GM23248 (cell line): ENCODE measurements around the gene F2RL3.

Experiments
- EZH2 ChIP-seq: fragments of 200-600 bp; sonication (generic); IDR thresholded peaks from 2 replicates; pipeline ENCODE4 v1.6.1; 2018; ENCODE audit warnings: antibody characterized with exemption, mild to moderate bottlenecking; ENCODE audit not compliant: insufficient read depth, poor library complexity, severe bottlenecking
- EZH2phosphoT487 ChIP-seq: fragments of 200-600 bp; sonication (generic); IDR thresholded peaks from 2 replicates; pipeline ENCODE4 v1.6.1; 2018; ENCODE audit warnings: antibody characterized with exemption, moderate library complexity, mild to moderate bottlenecking, low read depth; ENCODE audit not compliant: insufficient read depth

DNA sequence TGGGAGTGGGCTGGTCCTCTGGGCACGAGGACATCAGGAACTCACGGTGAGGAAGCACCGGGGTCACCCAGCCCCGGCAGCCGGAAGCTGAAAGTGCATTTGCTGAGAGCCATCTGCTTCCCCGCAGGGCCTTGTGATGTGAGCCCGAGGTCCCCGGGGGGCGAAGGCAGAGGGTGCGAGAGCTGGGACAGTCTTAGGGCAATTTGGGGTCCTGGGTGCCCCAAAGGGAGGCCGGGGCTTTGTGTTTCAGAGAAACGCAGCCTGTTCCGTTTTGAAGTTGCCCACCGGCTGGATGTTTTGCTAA, 4.8 kb downstream of the F2RL3 start:
- no peak for TF ChIP-seq EZH2
- no peak for TF ChIP-seq EZH2phosphoT487
